ENCODE measurements around the gene GPD1. TPM values are rescaled to one million over a fixed set of nuclear protein-coding genes. Genes with fewer than 3 reads are reported as not detected.
"Not testable (repeated sequence)": the region's sequence is repeated elsewhere in the genome, so short reads cannot be mapped to it uniquely, and the experiment has no call there.

GPD1 gene
- total RNA-seq, 1 experiment from 2014 or later = 0.07 TPM

DNA sequence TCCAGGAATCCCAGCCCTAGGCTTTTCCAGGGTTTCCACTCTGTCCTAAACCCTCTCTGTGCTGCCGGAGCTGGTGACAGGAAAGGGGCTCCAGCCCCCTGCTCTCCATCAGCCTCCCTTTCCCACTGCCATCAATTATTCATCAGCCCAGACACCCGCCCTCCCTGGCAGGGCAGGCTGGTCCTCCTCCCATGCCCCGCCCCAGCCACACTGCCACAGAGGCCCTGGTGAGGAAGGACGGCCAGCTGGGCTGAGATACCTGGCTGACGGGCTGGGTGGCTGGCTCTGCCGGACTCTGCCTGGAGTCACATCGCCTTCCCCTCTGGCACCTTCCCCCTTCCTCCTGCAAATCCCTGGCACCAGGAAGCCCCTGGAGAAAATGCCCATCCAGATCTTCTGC lies 30.6 kb upstream of the GPD1 start:
- DNase-seq (ENCODE audit: extremely low read depth, low read depth) = no peak

DNA sequence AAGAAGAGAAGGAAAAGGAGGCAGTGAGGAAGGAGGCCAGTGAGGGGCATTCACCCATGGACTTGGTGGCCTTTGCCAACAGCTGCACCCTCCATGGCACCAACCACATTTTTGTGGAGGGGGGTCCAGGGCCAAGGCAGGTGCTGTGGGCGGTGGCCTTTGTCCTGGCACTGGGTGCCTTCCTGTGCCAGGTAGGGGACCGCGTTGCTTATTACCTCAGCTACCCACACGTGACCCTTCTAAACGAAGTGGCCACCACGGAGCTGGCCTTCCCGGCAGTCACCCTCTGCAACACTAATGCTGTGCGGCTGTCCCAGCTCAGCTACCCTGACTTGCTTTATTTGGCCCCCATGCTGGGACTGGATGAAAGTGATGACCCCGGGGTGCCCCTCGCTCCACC lies 30.1 kb upstream of the GPD1 start:
- DNase-seq (ENCODE audit: extremely low read depth, low read depth) = no peak

DNA sequence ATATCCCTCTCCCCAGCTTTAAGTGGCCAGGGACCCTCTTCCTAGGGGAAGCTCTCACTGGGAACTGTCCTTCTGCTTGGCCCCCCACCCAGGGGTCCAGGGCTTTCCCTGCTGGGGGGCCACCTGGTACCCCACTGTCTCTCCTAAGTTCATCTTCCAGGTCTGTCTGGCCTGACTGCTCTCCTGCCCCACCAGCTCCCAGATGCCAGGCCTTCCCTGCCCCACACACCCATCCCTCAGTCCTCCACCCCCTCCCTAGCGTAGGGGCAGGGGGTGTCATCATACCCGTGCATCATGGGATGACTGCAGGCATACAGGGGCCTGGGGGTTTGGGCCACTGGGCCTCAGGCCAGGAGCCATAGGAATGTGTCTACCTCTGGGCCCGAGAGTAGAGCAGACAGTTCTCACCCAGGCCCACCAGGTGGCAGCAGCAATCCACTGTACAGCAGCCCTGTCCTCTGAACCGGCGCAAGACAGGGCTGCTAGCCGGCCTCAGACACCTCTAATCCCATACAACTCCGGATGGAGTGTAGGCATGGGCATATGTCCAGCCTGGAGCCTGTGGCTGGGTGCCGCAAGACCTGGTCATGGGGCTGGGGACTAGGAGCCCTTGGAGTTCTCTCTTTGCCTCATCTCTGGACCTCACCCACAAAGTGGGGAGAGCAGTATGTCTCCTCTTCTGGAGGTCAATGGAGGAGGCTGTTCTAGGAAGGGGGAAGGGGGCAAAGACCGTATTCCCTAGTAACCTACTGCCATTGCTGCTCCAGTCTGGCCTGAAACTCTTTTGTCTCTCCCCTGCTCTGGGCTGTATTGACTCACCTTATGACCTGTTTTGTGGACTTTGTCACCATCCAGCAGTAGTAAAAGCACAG lies 28.6 kb upstream of the GPD1 start:
- peak; percentile 73 for DNase-seq (ENCODE audit: extremely low read depth, low read depth)

DNA sequence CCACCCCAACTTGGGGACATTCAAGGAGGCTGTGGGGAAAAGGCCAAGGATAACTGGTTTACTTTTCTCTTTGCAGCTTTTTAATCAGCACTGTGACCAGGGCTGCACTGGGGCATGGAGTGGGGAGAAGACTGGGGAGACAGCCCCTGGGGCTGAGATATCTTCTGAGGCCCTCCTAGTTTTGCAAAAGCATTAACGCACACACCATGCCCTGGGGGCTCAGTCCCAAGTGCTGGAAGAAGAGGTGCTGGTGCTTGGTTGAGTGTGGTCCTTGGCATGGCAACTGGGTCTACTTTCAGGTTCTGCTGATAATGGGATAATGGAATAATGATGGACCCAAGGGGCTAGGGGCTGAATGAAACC lies 28.0 kb upstream of the GPD1 start:
- DNase-seq (ENCODE audit: extremely low read depth, low read depth) = no peak

DNA sequence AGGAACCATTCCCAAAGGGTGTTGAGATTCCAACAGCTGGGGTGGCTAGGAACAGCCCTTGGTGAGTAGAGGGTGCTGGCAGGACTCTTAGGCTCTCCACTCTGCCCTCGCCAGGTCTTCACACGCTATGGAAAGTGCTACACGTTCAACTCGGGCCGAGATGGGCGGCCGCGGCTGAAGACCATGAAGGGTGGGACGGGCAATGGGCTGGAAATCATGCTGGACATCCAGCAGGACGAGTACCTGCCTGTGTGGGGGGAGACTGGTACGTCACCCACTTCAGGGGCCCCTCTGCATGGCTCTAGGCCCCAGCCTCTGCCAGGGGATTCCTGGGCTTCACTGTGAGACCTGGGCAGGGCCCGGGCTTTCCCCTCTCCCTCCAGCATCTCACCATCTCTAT lies 26.7 kb upstream of the GPD1 start:
- DNase-seq (ENCODE audit: extremely low read depth, low read depth) = no peak

DNA sequence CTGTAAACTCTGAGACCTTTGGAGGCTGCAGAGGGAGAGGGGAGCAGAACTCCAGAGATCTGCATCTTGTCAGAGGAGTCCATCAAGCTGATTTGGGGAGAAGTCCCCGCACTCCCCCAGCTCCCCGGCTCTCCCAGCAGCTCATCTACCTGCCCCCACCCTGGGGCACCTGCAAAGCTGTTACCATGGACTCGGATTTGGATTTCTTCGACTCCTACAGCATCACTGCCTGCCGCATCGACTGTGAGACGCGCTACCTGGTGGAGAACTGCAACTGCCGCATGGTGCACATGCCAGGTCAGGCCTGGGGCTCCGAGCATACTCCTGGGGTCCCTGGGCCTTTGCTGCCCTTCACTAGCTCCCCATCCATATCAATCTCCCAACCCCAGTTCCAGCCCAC lies 25.5 kb upstream of the GPD1 start:
- no peak for DNase-seq (ENCODE audit: extremely low read depth, low read depth)

DNA sequence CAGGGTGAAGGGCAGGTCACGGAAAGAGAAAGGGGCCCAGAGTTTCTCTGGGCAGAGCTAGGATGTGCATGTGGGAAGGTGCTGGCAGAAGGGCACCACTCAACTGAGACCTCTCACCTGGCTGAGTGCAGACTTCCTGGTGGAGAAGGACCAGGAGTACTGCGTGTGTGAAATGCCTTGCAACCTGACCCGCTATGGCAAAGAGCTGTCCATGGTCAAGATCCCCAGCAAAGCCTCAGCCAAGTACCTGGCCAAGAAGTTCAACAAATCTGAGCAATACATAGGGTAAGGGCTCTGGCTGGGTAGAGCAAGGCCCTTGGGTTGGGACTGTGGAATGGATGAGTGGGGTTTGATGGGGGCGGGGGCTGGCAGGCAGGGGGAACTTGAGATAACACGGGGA lies 24.0 kb upstream of the GPD1 start:
- no peak for DNase-seq (ENCODE audit: extremely low read depth, low read depth)

DNA sequence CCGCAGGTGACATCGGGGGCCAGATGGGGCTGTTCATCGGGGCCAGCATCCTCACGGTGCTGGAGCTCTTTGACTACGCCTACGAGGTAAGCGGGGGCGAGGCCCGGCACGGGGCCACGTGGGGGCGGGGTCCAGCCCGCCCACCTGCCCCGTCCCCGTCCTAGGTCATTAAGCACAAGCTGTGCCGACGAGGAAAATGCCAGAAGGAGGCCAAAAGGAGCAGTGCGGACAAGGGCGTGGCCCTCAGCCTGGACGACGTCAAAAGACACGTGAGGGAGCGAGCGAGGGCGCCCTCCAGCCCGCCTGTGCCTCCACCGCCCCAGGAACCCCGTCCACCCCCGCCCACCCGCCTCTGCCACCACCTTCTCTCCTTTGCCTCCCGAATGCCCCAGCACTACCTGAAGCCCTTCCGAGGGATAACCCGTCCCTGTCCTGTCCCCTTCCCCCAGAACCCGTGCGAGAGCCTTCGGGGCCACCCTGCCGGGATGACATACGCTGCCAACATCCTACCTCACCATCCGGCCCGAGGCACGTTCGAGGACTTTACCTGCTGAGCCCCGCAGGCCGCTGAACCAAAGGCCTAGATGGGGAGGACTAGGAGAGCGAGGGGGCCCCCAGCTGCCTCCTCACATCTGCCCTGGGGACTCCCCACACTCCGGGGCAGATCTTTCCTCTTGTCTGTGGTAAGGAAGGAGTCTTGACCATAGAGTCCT lies 22.6 kb upstream of the GPD1 start:
- no peak for DNase-seq (ENCODE audit: extremely low read depth, low read depth)

DNA sequence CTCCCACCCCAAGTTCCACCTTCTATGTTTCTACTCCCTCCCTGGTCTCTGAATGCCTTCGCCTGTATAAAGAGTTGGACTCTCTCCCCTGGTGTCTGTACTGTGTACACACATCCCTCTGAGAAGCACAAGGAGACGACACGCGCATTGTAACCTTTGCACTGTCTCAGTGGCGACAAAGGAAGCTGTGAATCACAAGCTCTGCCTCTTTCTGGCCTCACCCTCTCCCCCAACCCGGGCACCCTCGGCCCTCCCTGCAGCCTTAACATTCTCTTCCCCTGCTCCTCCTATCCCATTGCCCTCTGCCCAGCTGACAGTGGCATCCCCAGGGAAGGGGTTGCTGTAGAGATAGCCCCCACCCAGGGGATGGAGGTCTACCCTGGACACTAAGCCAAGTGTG lies 21.2 kb upstream of the GPD1 start:
- DNase-seq (ENCODE audit: extremely low read depth, low read depth) = no peak

DNA sequence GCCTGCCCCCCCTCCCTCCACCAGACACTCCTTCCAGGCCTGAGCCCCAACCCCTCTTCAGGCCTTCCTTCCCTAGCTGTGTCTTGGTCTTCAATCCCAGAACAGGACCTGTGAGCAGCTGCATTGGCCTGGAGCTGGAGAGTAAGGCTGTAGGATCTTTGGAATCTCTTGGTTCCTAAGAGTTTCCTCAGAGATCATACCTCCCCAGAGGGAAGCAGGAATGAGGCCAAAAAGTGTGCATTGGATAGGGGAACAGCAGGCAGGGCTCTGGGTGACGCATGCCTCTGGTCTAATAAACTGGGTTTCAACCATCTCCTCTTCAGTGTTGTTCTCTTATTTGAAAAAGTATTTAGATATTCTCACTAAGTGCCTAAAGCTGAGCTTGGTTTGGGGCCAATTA lies 20.5 kb upstream of the GPD1 start:
- no peak for DNase-seq (ENCODE audit: extremely low read depth, low read depth)

DNA sequence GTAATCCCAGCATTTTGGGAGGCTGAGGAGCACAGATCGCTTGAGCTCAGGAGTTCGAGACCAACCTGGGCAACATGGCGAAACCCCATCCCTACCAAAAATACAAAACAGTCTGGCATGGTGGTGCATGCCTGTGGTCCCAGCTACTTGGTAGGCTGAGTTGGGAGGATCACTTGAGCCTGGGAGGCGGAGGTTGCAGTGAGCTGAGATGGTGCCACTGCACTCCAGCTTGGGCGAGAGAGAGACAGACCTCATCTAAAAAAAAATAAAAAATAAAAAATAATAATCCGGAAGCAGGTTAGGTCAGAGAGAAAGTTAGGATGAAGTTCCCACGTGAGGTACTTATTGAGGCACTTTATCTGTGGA lies 19.4 kb upstream of the GPD1 start:
- DNase-seq (ENCODE audit: extremely low read depth, low read depth) = not testable (repeated sequence)

DNA sequence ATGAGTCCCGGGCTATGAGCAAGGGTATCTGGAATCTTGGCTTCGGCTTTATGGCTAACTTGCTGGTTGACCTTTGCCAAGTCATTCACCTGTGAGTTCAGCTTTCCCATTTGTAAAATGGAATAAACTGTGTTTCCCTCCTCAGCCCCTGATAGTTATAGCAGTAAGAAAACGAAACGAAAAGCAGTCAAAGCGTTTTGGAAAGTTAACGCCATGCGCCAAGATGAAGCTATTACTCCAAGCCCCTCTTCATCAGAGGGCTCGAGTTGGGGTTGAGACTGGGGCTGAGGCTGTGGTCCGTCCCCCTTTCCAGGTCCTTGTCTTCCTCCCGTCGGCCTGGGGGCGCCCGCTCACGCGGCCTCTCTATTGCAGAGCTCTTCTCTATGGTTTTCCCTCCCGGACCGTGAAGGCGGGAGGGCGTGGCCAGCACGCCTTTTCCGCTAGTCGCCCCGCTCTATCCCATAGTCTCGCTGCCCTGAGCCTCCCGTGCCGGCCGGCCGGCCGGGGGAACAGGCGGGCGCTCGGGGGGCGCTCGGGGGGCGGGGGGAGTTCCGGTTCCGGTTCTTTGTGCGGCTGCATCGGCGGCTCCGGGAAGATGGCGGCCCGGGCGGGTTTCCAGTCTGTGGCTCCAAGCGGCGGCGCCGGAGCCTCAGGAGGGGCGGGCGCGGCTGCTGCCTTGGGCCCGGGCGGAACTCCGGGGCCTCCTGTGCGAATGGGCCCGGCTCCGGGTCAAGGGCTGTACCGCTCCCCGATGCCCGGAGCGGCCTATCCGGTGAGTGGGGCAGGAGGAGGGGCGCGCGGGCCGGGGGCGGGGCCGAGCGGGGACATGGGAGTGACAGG lies 18.8 kb upstream of the GPD1 start, which contains the start of gene SMARCD1:
TSS of gene SMARCD1 (plus strand) at position 568 of the 840 bp plus-strand sequence. CDS start at position 596, 28 bp downstream.
- DNase-seq (ENCODE audit: extremely low read depth, low read depth) = peak; percentile 88

DNA sequence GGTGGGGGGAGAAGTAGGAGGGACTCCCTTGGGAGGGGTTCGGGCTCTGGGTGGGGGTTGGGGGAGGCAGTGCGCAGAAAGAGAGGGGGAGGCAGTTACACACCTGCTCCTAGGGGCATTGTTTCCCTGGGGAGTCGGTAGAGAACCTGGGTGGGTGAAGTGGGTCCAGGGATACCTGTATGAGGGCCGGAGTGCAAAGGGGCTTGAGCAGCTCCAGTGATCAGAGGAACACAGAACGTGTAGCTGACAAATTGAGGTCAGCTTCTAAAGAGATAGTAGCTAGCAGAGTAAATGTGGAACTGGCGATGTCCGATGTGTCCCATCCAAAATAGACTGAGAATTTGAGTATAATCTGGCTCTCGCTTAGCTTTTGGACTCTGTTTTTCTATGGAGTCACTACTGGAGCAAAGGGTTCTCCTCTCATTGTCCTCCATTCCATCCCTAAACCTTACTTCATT lies 18.2 kb upstream of the GPD1 start:
- no peak for DNase-seq (ENCODE audit: extremely low read depth, low read depth)

DNA sequence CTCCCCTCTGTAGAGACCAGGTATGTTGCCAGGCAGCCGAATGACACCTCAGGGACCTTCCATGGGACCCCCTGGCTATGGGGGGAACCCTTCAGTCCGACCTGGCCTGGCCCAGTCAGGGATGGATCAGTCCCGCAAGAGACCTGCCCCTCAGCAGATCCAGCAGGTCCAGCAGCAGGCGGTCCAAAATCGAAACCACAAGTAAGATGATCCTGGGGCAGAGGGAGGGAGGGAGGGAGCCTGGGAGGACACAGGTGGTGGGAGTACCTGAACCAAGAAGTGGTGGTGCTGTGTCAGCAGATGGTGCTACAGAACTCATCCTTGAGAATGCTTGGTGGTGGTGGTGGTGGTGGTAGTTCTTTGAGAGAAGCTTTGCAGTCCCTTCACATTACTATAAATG lies 17.7 kb upstream of the GPD1 start:
- DNase-seq (ENCODE audit: extremely low read depth, low read depth) = no peak

DNA sequence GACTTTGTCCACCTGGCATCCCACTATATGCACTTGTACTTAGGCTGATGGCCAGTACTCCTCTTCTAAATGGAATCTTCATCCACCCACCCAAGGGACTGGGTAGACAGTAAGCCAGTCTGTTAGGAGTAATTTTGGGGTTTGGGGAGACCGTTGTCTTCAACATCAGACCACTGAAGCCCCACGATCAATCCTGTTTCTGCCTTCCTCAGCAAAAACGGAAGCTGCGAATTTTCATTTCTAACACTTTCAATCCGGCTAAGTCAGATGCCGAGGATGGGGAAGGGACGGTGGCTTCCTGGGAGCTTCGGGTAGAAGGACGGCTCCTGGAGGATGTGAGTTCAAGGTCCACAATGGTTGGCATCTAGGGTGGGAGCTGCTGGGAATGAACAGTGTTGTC lies 16.7 kb upstream of the GPD1 start:
- DNase-seq (ENCODE audit: extremely low read depth, low read depth) = no peak

DNA sequence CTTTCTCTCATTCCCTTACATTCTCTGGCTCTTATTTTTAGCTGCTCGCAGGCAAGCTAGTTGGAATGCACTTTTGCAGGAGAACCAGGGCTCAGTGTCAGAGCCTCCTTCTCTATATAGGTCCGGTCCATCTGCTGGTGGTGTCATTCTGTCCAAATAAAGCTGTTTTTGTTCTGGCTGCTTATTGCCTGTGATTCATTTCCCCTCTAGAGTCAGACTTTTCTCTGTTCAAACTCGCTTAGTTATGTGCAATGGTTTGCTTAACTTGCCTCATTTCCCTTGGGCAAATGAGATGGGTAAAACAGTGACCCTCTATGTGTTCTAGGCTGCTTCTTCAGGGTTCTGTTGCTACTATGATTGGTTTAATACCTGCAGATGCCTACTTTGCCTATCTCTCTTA lies 15.8 kb upstream of the GPD1 start:
- DNase-seq (ENCODE audit: extremely low read depth, low read depth) = peak; percentile 18

DNA sequence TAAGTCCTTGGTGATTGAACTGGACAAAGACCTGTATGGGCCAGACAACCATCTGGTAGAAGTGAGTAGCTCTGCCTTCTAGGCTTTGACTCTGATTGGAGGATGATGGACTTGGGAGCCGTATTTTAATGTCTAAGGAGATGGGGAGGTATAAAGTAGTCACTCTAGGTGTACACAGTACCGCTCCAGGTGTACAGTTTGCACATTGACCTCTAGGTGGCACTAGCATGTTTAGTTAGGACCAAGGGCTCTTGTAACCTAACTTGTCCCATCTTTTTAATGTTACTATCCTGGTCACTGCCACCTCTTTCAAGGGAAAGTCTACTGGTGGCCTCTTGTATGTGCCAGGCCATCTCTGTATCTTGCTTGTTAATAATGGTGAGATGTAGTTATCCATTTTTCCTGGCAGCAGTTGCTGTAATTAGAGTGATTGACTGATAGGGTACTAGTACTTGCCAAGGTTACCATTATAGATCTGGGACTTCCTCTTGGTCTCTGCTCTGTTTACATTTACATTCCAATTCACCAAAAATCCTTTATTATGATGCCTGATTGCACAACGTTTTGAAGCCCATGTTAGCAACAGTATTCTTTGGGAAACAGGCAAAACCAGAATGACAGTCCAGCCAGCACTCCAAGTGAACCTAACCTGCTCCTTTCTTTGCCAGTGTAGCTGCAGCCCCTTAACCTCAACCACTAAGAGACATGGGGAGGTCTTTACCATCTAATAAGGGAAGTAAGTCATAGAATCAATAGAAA lies 15.1 kb upstream of the GPD1 start:
- DNase-seq (ENCODE audit: extremely low read depth, low read depth) = peak; percentile 69

DNA sequence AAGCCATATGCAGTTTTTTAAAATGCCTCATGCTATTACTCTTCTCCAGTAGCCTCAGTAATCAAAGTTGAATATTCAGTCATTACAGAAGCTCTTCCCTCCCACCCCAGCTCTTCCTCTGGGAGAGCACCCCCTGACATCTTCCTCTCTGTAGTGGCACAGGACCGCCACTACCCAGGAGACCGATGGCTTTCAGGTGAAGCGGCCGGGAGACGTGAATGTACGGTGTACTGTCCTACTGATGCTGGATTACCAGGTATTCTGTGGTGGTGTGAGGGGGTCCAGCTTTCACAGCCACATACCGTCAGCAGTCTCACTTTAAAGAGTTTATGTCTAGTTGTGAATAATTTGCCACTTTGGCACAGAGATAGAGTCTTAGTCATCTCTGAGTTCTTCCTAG lies 14.1 kb upstream of the GPD1 start:
- DNase-seq (ENCODE audit: extremely low read depth, low read depth) = no peak

DNA sequence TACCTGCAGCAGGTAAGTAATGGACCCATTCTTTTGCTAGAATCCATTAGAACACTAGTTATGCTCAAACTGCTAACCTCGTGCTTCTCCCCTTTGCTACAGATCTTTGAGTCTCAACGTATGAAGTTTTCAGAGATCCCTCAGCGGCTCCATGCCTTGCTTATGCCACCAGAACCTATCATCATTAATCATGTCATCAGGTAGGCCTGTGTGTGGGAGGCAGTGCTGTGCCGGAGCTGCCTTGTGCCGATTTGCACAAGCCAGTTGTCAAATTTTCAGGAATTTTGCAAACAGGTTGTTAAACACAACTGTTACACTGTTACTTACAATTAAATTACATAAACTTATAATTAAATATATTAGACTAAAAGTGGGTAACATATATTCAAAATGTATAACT lies 13.4 kb upstream of the GPD1 start:
- no peak for DNase-seq (ENCODE audit: extremely low read depth, low read depth)

DNA sequence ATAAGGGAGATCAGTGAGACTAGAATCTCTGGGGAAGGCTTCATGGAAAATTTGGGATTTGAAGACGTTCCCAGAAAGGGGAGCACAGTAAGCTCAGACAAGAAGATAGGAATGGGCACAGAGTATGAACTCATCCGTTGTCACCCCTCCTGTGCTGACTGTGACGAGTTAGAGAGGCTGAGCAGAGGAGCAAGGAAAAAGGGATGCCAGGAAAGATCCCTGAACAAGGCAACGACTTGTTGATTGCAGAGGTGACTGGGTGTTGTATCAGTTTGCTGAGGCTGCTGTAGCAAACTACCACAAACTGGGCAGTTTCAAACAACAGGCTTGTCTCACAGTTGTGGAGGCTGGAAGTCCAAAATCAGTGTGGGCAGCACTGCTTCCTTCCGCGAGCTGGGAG lies 5.9 kb upstream of the GPD1 start:
- DNase-seq (ENCODE audit: extremely low read depth, low read depth) = no peak

Measured in NCI-H460 (cell line).